Cerebellar nuclear complex (tissue), 1 donor: ENCODE results near the gene KLHDC7A.
"Not testable (repeated sequence)": the region's sequence is repeated elsewhere in the genome, so short reads cannot be mapped to it uniquely, and the experiment has no call there.

ENCODE experiments used
- DNase-seq, 2 experiments: peaks; one replicate each; lab custom pipeline; 2025; lab: John Stamatoyannopoulos, UW

Gene KLHDC7A

DNA sequence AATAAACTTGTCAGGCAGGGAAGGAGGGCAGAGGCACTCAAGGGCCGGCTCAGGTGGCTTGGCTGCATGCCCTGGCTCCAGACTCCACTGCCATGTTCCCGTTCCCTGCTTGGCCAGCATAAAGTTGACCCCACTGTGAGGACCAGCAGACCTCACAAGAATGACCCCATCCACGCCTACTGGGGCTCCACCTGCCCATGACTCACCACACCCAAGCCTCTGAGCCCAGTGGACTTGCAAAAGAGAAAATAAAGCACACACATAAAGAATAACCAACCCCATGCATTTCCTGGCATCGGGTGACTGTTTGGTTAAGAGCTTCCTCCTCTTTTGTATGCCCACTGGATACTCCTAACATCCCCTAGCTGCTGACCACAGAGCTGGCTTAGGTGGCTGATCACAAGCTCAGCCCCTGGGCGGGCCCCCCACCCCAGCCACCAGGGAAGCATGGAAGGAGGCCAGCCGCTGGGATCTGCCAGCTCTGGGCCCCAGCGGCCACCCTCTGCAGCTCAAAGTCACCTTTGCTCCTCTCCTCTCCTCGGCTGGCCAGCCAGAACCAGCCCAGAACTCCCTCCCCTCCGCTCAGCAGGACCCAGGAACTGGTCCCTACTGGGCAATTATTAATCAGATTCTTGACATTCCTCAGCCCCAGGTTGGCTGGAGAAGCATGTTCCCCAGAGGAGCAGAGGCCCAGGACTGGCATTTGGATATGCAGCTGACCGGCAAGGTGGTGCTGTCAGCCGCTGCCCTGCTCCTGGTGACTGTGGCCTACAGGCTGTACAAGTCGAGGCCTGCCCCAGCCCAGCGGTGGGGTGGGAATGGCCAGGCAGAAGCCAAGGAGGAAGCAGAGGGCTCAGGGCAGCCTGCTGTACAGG lies at the start of gene KLHDC7A:
KLHDC7A (plus strand) TSS at position 616 of the 875 bp plus-strand sequence; CDS start at position 668, 52 bp downstream.
- no peak for DNase-seq

DNA sequence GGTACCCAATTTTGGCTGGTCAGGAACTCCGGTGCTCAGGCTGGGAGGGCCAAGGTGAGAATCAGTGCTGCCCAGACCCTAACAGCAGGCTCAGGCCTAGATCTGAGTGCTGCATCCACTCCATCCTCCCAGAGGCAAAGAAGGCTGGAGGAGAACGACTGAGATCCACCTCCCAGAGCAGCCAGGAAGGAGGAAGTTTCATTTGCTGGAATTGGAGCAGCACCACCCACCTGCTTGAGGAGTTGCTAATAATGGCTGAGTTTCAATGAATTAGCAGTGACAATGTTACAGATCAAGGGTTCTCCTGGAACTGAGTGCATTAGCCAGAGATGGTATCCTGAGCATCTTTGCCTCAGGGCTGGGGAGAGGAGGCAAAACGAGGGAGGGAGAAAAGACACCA lies 46.7 kb upstream of the KLHDC7A start:
- DNase-seq = no peak

DNA sequence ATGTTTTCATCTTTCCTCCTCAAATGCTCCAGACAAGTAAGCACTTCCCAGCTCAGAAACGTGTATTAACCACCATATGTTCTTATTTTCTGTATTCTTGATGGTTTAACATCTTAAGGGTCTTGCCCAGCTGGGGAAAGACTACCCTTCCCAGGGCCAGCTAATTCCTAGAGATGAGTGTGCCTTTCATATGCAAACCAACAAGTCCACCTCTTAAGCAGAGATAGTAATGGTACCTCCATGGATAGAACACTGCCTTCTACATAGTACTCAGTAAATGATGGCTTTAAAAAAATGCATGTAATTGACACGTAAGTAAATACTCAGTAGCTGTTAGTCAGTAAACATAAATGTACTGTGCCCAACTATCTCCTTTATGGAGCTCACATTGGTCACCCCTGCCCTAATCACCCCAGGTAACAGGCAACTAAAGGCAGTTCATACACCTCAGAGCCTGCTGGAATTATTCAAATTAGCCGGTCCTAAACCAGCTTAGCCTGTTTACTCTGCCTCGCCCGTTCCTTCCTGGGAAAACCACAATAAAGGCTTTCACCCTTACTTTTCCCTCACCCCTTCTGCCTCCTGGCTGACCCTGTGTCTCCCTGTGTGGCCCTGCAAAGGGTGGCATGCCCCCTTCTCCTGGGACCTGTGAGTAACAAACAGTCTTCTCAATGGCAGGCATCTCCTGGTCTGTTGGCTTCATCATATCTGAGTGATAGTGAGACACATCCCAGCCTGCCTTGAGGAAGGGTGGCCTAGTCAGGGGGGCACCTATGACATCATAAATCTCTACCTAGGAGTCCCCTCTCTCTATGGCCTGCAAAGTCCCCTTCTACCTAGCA lies 40.1 kb upstream of the KLHDC7A start:
- DNase-seq = no peak

- no peak for DNase-seq
Observed at GRCh38 chr1:18443587-18444520, 36.9 kb upstream of the KLHDC7A start.

DNA sequence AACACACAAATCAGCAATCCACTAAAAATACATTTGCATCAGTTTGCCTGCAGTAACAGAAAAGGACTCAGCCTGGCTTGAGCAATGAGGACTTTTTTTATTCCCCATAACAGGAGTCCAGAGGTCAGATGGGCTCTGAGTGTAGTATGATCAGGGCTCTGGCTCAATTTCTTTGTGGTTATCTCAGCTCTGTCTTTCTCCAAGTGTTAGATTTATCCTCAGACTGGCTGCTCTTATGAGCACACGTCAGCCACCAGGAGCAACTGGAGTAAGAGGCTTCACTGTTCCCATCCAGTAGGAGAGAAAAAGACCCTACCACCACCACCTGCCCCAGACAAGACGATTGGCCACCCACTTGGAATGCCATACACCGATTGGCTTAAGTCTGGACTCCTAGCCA lies 36.2 kb upstream of the KLHDC7A start:
- no peak for DNase-seq

DNA sequence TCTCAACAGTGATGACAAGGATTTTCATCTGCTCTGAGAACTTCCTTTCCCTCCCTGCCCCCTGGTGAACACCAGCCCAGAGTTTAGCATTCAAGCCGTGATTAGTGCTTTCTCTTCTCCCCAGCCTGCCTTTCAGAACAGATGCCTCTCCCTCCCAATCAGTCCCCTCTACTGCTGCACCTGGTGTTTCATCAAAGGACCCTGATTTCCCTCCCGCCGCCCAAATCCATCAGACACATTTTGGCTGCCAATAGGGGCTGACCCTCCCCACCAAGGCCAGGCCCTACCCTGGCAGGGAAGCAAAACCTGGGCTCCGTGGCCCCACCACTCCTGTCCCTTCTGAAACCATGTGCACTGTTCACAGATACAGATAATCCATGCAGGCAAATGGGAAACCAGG lies 34.0 kb upstream of the KLHDC7A start:
- DNase-seq = no peak

DNA sequence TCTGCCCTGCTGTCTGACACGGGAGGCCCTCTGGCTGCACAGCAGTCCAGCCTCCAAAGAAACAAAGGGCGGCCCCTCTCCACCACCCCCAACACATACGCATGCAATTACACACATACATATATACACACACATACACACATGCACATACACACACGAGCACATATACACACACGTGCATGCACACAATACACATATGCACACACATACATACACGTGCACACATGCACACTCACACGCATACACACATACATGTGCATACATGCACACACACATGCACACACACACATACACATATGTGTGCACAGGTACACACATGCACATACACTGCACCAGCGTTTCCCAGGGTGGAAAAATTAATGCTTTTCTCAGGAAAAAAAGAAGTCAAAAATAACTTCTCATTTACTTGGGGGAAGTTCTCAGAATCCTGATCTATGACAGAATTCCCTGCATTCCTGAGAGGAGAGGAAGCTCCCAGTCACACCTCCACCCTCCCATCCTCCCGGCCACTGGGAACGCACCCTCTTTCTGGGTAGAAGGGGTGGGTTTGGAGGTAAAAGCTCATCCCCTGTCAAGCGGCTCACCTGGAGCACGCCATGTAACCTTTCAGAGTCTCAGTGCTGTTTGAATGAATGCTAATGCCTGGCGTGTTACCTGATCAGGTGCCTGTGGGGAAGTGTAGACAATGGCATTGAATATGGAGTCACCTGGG lies 33.1 kb upstream of the KLHDC7A start:
- DNase-seq = no peak

DNA sequence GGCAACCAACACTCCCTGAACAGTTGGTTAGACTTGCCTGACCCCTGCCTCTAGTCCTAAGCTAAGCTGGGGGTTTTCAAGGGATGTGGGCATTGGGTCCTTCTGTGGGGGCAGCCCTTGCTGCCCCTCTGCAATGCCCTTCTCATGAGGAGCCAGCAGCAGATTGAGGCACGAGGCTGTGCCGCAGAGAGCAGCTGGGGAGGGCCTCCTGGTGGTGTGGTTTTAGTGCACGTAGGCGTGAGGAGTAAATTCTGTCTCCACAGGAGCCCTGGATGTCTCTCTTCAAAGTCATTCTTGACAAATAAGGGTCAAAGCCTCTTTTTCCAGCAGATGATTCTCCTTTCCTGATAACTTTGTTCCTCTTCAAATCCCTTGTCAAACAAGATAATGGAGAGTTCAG lies 31.8 kb upstream of the KLHDC7A start:
- DNase-seq = no peak

GRCh38 chr1:18452550-18452949 lies 28.2 kb upstream of the KLHDC7A start:
- DNase-seq = no peak

DNA sequence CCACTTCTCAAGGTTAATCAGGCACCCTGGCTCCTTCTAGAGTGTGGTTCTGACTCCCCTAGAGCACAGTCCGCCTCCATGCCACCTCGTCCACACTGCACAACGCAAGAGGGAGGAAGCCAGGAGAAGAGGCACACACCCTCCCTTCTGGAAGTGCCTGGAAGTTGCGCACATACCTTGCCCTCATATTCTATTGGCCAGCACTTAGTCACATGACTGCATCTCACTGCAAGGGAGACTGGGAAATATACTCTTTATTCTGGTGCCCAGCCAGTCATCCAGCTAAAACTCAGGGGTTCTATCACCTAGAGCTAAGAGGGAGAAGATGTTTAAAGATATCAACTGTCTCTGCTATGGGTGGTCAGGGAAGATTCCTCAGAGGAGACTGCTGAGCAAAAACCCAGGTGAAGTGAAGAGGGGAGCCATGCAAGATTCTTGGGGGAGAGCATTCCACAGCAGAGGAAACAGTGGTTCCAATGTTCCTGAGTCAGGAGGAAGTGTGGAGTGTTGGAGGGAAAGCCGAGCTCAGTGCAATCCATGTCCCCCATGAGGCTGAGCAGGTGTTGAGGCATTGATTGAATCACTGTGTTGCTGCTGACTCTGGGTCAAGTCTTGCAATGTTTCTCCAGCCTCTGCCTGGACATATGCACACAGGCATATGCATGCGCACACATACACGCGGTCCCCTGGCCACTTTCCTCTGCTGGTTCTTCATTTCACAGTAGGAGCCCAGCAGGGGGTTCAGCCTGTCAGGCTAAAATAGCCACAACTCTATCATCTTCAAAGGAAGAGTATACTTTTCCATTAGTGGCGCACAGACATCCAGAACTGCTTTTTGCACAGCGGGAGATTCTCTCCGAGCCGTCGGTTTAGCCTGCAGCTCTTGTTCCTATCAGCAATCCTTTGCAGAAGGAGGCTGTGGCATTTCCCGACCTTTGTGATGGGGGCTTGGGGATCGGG lies 22.3 kb upstream of the KLHDC7A start:
- no peak for DNase-seq

DNA sequence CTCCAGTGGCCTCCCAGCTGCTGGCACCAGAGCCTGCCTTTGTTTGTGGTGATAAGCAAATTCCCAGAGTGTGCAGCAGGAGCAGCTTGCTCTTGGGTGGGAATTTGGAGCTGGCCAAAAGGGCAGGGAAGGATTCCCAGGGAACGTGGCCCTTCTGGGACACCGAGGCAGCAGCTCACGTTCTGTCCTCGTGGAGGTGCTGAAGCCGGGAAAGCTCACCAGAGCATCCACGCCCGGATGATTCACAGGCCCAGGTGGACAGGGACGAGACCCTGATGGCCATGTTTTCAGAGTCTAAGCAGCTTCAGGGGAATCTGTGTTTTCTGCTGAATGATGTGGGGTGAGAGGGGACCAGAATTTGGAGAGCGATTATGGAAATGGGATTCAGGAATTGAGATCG lies 19.1 kb upstream of the KLHDC7A start:
- DNase-seq = no peak

- DNase-seq = not testable (repeated sequence)
Observed at GRCh38 chr1:18462517-18462916, 18.2 kb upstream of the KLHDC7A start.

DNA sequence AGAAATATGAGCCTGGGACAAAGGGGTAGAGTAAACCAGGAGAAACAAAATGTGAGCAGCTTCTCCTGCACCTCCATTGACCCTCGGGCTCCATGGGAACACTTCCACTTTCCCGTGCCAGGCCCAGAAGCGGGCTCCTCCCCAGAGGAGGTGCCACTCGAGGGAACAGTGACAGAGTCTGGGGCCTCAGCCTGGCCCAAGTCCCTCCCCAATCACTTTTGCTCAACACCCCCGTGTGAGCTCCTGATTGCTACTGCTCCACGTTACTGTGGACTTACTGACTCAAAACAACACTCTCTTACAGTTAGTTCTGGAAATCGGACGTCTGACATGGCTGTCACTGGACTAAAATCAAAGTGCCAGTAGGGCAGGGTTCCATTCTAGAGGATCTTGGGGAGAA lies 17.7 kb upstream of the KLHDC7A start:
- DNase-seq = no peak

- no peak for DNase-seq
Observed at GRCh38 chr1:18463984-18464664, 16.6 kb upstream of the KLHDC7A start.

GRCh38 chr1:18464665-18465050 lies 16.1 kb upstream of the KLHDC7A start:
- no peak for DNase-seq

DNA sequence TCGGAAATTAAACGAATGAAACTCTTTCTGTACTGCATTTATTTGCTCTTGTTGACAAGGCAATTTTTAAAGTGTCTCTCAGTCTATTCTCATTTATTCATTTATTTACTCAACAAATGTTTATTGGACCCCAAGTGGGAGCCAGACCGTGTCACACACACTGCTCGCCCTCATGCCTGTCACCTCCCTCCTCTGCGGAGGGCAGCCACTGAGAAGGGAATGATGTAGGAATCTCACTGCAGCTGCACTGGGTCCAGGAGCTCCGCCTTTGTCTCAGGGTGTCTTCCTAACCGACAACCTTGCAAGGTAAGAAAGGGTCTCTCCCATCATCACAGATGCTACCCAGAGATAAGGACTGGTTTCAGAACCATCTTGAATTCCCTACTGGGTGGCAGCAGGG lies 14.1 kb upstream of the KLHDC7A start:
- DNase-seq = no peak

GRCh38 chr1:18468570-18468969 lies 12.2 kb upstream of the KLHDC7A start:
- no peak for DNase-seq

- DNase-seq = no peak
Observed at GRCh38 chr1:18469514-18469913, 11.2 kb upstream of the KLHDC7A start.

DNA sequence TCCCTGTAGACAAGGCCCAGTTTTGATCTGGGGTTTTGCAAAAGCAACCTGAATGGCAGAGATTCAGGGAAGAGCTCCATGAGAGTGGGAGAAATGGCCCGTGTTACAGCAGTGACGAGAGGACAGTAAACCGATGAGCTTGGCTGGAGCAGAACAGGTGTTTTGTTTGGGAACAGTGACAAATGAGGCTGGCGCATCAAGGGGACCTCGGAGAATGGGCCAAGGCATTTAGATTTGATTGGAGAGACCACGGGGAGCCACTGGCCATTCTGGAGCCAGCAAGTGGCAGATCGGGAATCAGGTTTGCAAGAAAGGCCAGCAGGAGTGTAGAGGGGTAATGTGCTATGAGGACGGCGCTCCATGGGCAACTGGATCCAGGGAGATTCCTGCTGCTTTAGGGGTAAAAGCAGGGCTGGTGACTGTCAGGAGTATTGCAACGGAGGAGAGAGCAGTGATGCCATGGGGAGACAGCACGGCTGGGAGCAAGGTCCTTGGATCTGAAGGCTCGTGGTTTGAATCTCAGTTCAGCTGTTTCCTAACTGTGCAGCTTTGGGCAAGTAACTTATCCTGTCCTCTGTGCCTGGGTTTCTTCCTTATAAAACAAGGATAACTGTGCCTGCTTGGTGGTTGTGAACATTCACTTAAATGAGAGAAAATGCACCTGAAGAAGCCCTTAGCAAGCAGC lies 9.9 kb upstream of the KLHDC7A start:
- peak in 1 of 2 experiments; percentile 55 for DNase-seq
